Smooth muscle cell of the brain vasculature (primary cell): ENCODE data around the gene GPR137B.
"Not testable (repeated sequence)": the region's sequence is repeated elsewhere in the genome, so short reads cannot be mapped to it uniquely, and the experiment has no call there.

Source experiments
- DNase-seq: peaks from one replicate; pipeline ENCODE4 v3.0.0-alpha.2; 2012; ENCODE audit warnings: low read depth, low spot score

GPR137B gene

GRCh38 chr1:236143104-236143948 lies 987 bp downstream of the GPR137B start:
- DNase-seq = no peak

- DNase-seq = no peak
Observed at GRCh38 chr1:236144033-236144432, 1.7 kb downstream of the GPR137B start.

- DNase-seq = no peak
Observed at GRCh38 chr1:236144446-236145150, 2.3 kb downstream of the GPR137B start.

GRCh38 chr1:236147068-236147467 lies 4.7 kb downstream of the GPR137B start:
- DNase-seq = no peak

GRCh38 chr1:236147521-236148469 lies 5.5 kb downstream of the GPR137B start:
- DNase-seq = no peak

GRCh38 chr1:236148470-236148845 lies 6.1 kb downstream of the GPR137B start:
- no peak for DNase-seq

GRCh38 chr1:236149003-236149595 lies 6.8 kb downstream of the GPR137B start:
- DNase-seq = no peak

GRCh38 chr1:236149696-236150228 lies 7.4 kb downstream of the GPR137B start:
- DNase-seq = no peak

- no peak for DNase-seq
Observed at GRCh38 chr1:236150311-236150955, 8.1 kb downstream of the GPR137B start.

- DNase-seq = no peak
Observed at GRCh38 chr1:236150986-236151385, 8.6 kb downstream of the GPR137B start.

- DNase-seq = no peak
Observed at GRCh38 chr1:236151739-236152424, 9.5 kb downstream of the GPR137B start.

- DNase-seq = no peak
Observed at GRCh38 chr1:236154126-236154525, 11.8 kb downstream of the GPR137B start.

- no peak for DNase-seq
Observed at GRCh38 chr1:236154671-236155398, 12.5 kb downstream of the GPR137B start.

- DNase-seq = no peak
Observed at GRCh38 chr1:236155399-236155767, 13.0 kb downstream of the GPR137B start.

GRCh38 chr1:236155841-236156503 lies 13.6 kb downstream of the GPR137B start:
- no peak for DNase-seq

GRCh38 chr1:236156512-236157208 lies 14.3 kb downstream of the GPR137B start:
- no peak for DNase-seq

- not testable (repeated sequence) for DNase-seq
Observed at GRCh38 chr1:236158072-236158471, 15.7 kb downstream of the GPR137B start.

- DNase-seq = no peak
Observed at GRCh38 chr1:236158719-236159118, 16.4 kb downstream of the GPR137B start.
